ENCODE results near the gene DPH1.

- TF ChIP-seq CTCF (conservative IDR thresholded peaks at IDR 0.05; ENCODE audit: low read length) (no peak), EZH2phosphoT487 (IDR thresholded peaks at IDR 0.05; ENCODE audit: borderline replicate concordance) (no peak)
These were observed at the start of gene DPH1 for GRCh38 chr17:2029911-2030778.
